ENCODE data around the gene AHDC1.

AHDC1 gene

DNA sequence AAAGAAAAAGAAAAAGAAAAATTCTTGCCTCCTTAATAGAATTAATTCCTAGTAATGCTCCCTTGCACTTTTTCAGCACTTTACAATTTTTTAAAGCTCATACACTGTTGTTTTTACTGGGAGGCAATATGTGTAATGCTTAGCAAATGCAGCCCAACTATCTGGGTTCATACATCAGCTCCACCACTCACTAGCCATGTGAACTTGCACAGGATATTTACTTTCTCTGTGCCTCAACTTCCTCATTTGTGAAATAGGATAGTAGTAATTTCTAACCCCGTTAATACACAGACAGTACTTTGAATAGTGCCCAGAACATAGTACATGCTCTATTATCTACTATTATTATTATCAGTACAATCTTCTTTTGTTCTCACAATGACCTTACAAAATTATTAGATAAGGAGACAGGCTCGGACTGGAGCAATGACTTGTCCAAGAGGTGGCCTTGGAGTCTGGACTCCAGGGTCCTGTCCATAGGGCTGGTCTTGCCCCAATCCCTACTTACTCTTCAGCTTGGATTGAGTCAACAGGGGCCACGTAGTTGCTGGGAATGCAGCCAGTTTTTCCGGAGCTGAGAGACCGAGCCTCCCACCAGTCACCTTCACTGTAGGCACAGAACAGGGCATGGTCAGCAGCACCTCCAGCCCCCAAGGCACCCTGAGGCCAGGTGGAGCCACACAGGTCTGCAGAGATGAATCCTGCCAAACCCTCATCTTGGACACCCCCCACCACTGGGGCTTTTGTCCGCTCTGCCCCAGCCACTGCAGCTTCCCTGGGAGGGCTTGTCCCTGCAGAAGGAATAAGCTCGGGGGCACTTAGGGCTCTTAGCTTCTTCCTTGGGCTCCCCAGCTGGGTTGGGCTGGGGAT lies 17.3 kb upstream of the AHDC1 start:
- TF ChIP-seq ZBTB7A (IDR thresholded peaks at IDR 0.05; ENCODE audit: low read depth) (no peak), EGR1 (IDR thresholded peaks at IDR 0.05) (no peak), EP300 (IDR thresholded peaks at IDR 0.05; ENCODE audit: borderline replicate concordance) (no peak), TEAD4 (IDR thresholded peaks at IDR 0.05) (no peak), RAD21 (IDR thresholded peaks at IDR 0.05; ENCODE audit: low read depth) (no peak), TAF1 (IDR thresholded peaks at IDR 0.05; ENCODE audit: low read depth) (no peak), CEBPB (IDR thresholded peaks at IDR 0.05) (no peak), FOXM1 (IDR thresholded peaks at IDR 0.05; ENCODE audit: borderline replicate concordance, low read depth) (no peak), TCF12 (IDR thresholded peaks at IDR 0.05; ENCODE audit: low read depth) (no peak), REST (IDR thresholded peaks at IDR 0.05; ENCODE audit: low read depth) (no peak), CREB1 (IDR thresholded peaks at IDR 0.05; ENCODE audit: low read depth) (no peak), NFIC (IDR thresholded peaks at IDR 0.05) (no peak), YY1 (IDR thresholded peaks at IDR 0.05; ENCODE audit: low read depth) (no peak), USF1 (IDR thresholded peaks at IDR 0.05) (no peak)
- TF ChIP-seq, protein P1, sequence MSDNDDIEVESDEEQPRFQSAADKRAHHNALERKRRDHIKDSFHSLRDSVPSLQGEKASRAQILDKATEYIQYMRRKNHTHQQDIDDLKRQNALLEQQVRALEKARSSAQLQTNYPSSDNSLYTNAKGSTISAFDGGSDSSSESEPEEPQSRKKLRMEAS (IDR thresholded peaks at IDR 0.05), result no peak

- no peak for TF ChIP-seq EGR1 (IDR thresholded peaks at IDR 0.05)
- TF ChIP-seq TCF12 (IDR thresholded peaks at IDR 0.05; ENCODE audit: low read depth), result no peak
- no peak for TF ChIP-seq EP300 (IDR thresholded peaks at IDR 0.05; ENCODE audit: borderline replicate concordance)
- TF ChIP-seq ZBTB7A (IDR thresholded peaks at IDR 0.05; ENCODE audit: low read depth), result no peak
- TF ChIP-seq CEBPB (IDR thresholded peaks at IDR 0.05), result no peak
- no peak for TF ChIP-seq CREB1 (IDR thresholded peaks at IDR 0.05; ENCODE audit: low read depth)
- no peak for TF ChIP-seq TAF1 (IDR thresholded peaks at IDR 0.05; ENCODE audit: low read depth)
- TF ChIP-seq YY1 (IDR thresholded peaks at IDR 0.05; ENCODE audit: low read depth), result no peak
- TF ChIP-seq REST (IDR thresholded peaks at IDR 0.05; ENCODE audit: low read depth), result no peak
- no peak for TF ChIP-seq RAD21 (IDR thresholded peaks at IDR 0.05; ENCODE audit: low read depth)
- TF ChIP-seq TEAD4 (IDR thresholded peaks at IDR 0.05), result no peak
- TF ChIP-seq USF1 (IDR thresholded peaks at IDR 0.05), result no peak
- TF ChIP-seq, protein P1 (IDR thresholded peaks at IDR 0.05), result no peak
- TF ChIP-seq NFIC (IDR thresholded peaks at IDR 0.05), result no peak
- no peak for TF ChIP-seq FOXM1 (IDR thresholded peaks at IDR 0.05; ENCODE audit: borderline replicate concordance, low read depth)
Observed at GRCh38 chr1:27618341-27619082, 14.6 kb upstream of the AHDC1 start.

GRCh38 chr1:27617420-27617819 lies 13.5 kb upstream of the AHDC1 start:
- no peak for TF ChIP-seq TCF12 (IDR thresholded peaks at IDR 0.05; ENCODE audit: low read depth)
- no peak for TF ChIP-seq EP300 (IDR thresholded peaks at IDR 0.05; ENCODE audit: borderline replicate concordance)
- TF ChIP-seq USF1 (IDR thresholded peaks at IDR 0.05), result no peak
- no peak for TF ChIP-seq REST (IDR thresholded peaks at IDR 0.05; ENCODE audit: low read depth)
- TF ChIP-seq CREB1 (IDR thresholded peaks at IDR 0.05; ENCODE audit: low read depth), result no peak
- TF ChIP-seq TAF1 (IDR thresholded peaks at IDR 0.05; ENCODE audit: low read depth), result no peak
- TF ChIP-seq, protein P1 (IDR thresholded peaks at IDR 0.05), result no peak
- TF ChIP-seq EGR1 (IDR thresholded peaks at IDR 0.05), result no peak
- TF ChIP-seq NFIC (IDR thresholded peaks at IDR 0.05), result no peak
- TF ChIP-seq CEBPB (IDR thresholded peaks at IDR 0.05), result no peak
- TF ChIP-seq TEAD4 (IDR thresholded peaks at IDR 0.05), result no peak
- no peak for TF ChIP-seq YY1 (IDR thresholded peaks at IDR 0.05; ENCODE audit: low read depth)
- TF ChIP-seq ZBTB7A (IDR thresholded peaks at IDR 0.05; ENCODE audit: low read depth), result no peak
- TF ChIP-seq RAD21 (IDR thresholded peaks at IDR 0.05; ENCODE audit: low read depth), result no peak
- no peak for TF ChIP-seq FOXM1 (IDR thresholded peaks at IDR 0.05; ENCODE audit: borderline replicate concordance, low read depth)

All from Ishikawa (cell line).